Heart left ventricle (tissue), 16 donors: ENCODE data around the gene POU3F1. TPM values are rescaled to one million over a fixed set of nuclear protein-coding genes. Genes with fewer than 3 reads are reported as not detected.

Experiments
- ATAC-seq, 4 donors: fragments of 200-7000 bp; cut with Tn5 transposase; one replicate each; pipeline ENCODE4 v1.9.1; 2020 to 2022; ENCODE audit warnings: moderate library complexity in 4 of 4, mild to moderate bottlenecking in 3 of 4, moderate number of reproducible peaks in 1 of 4
- DNase-seq, 5 donors: peaks; one replicate each; pipeline ENCODE4 v3.0.0-alpha.2; 2020
- H3K27ac ChIP-seq, 12 donors: fragments of 200-600 bp; sonication (generic) in 4 of 12; one replicate each; pipeline versions ENCODE4 v1.5.0 to v1.8.0; 2016 to 2022; ENCODE audit warnings: mild to moderate bottlenecking in 2 of 12
- H3K27me3 ChIP-seq, 9 donors: fragments of 200-600 bp; sonication (generic) in 2 of 9; one replicate each; pipeline versions ENCODE4 v1.5.1 to v1.8.0; 2016 to 2022; ENCODE audit warnings: mild to moderate bottlenecking in 3 of 9
- H3K36me3 ChIP-seq, 9 donors: fragments of 200-600 bp; sonication (generic) in 2 of 9; one replicate each; pipeline versions ENCODE4 v1.5.0 to v1.8.0; 2018 to 2022; ENCODE audit warnings: mild to moderate bottlenecking in 2 of 9
- H3K4me1 ChIP-seq, 12 donors: fragments of 200-600 bp; sonication (generic) in 4 of 12; one replicate each; pipeline versions ENCODE4 v1.5.0 to v1.8.0; 2016 to 2022; ENCODE audit warnings: mild to moderate bottlenecking in 3 of 12
- H3K4me3 ChIP-seq, 12 donors: fragments of 200-600 bp; sonication (generic) in 4 of 12; one replicate each; pipeline versions ENCODE4 v1.5.0 to v1.8.0; 2017 to 2022; ENCODE audit warnings: mild to moderate bottlenecking in 9 of 12, moderate library complexity in 4 of 12
- H3K9me3 ChIP-seq, 12 donors: fragments of 200-600 bp; sonication (generic) in 4 of 12; one replicate each; pipeline versions ENCODE4 v1.5.0 to v1.8.0; 2016 to 2022; ENCODE audit warnings: mild to moderate bottlenecking in 1 of 12
- POLR2A ChIP-seq, 2 donors: fragments of 450-650 bp; IDR thresholded peaks; one replicate each; pipeline ENCODE4 v1.6.1; 2017; ENCODE audit warnings: antibody characterized with exemption in 2 of 2, mild to moderate bottlenecking in 2 of 2, moderate library complexity in 2 of 2
- WGBS, 4 donors: extraction: QIAGEN DNeasy Blood & Tissue Kit in 2 of 4; methylation state at CpG; one replicate each; pipeline versions ENCODE4 v1.1.5 to v1.1.7; 2013 to 2018; 5-methylcytosine and 5-hydroxymethylcytosine counted together
- intact Hi-C, 10 donors: fragments of 100-400 bp; cut with DNase I; formaldehyde crosslinking; loops; one replicate each; pipeline versions ENCODE4 v1.11.1 to v1.14.2; 2022
- polyA plus RNA-seq, 2 donors: library from polyadenylated mRNA; stranded (reverse); fragments of 200-250 nt; gene quantifications; one replicate each; pipeline ENCODE4 v1.2.3, GENCODE V29; 2013
- total RNA-seq, 9 donors: library from RNA; depleted of rRNA in 2 of 9; stranded (reverse); fragments of >200 nt in 2 of 9; fragmentation: NEBNext Ultra II Directional in 3 of 9; extraction: Animal tissue kit (Norgen Biotek cat#: 25700) in 3 of 9; gene quantifications; one replicate each; pipeline versions ENCODE4 v1.1.0 to v1.2.4, GENCODE V29; 2016 to 2023
- TF ChIP-seq, protein P1 (sequence below), 12 donors: fragments of 200-600 bp; sonication (generic) in 4 of 12; IDR thresholded peaks; one replicate each; pipeline versions ENCODE4 v1.5.0 to v1.8.0; 2018 to 2022; ENCODE audit warnings: antibody characterized with exemption in 12 of 12, mild to moderate bottlenecking in 5 of 12
- donor health status: ischemic (EF 13 %, LVEDD 7.1; RV severe dilation, severe dysfunction).
- donor health status: healthy with polysubstance abuse.
- donor health status: DM: no; HTN: yes; CAD: no.
- donor health status: DM: no; HTN: no; CAD: no.
- donor health status: ischemic (EF 25% LVEDD 6.9; RV normal size, moderate dysfunction).
- donor health status: ischemic (EF 25% LVEDD 5.7; RV mildly dilated, moderate dysfunction).
- donor health status: healthy.
- donor health status: DM: yes; HTN: yes; CAD: no.
- donor health status: ischemic (EF 35%, LVEDD 5.7; RV mildly dilated, moderate dysfunction).
- donor health status: nonischemic (EF 11% LVEDD 7.7; RV severe dilation, severe dysfunction).
- donor health status: DM: yes; HTN: yes; CAD: no.
- donor health status: PGD.
- donor health status: ischemic (EF 29% LVEDD 5.4; RV normal size, mild dysfunction).
- donor health status: nonischemic (EF 23%, LVEDD 6.1; RV moderate dilation, normal function).

POU3F1 gene
- total and polyA plus RNA-seq, 11 donors = 0.17 to 0.18 TPM; not detected in 9

GRCh38 chr1:38072858-38073257 lies 26.3 kb upstream of the POU3F1 start:
- Histone ChIP-seq H3K4me1 (peaks cover 0 to 6% (median 0%) of the 10 kb centered on the region in 12 donors), H3K4me3 (no peak overlapping the region), H3K9me3 (no peaks in the 10 kb centered on the region), H3K27ac (no peak overlapping the region), H3K36me3 (no peaks in the 10 kb centered on the region), H3K27me3 (peaks cover 0 to 56% (median 11%) of the 10 kb centered on the region in 9 donors)
- DNase-seq = no peak
- no peak for TF ChIP-seq POLR2A (IDR thresholded peaks at IDR 0.05)
- TF ChIP-seq, protein P1, sequence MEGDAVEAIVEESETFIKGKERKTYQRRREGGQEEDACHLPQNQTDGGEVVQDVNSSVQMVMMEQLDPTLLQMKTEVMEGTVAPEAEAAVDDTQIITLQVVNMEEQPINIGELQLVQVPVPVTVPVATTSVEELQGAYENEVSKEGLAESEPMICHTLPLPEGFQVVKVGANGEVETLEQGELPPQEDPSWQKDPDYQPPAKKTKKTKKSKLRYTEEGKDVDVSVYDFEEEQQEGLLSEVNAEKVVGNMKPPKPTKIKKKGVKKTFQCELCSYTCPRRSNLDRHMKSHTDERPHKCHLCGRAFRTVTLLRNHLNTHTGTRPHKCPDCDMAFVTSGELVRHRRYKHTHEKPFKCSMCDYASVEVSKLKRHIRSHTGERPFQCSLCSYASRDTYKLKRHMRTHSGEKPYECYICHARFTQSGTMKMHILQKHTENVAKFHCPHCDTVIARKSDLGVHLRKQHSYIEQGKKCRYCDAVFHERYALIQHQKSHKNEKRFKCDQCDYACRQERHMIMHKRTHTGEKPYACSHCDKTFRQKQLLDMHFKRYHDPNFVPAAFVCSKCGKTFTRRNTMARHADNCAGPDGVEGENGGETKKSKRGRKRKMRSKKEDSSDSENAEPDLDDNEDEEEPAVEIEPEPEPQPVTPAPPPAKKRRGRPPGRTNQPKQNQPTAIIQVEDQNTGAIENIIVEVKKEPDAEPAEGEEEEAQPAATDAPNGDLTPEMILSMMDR (IDR thresholded peaks at IDR 0.05) = no peak
- ATAC-seq = no peak
- WGBS, 4 donors = 73 to 80% (median 75%) methylated on average over 2 of the region's 2 CpGs
- intact Hi-C loops = no loop called here

DNA sequence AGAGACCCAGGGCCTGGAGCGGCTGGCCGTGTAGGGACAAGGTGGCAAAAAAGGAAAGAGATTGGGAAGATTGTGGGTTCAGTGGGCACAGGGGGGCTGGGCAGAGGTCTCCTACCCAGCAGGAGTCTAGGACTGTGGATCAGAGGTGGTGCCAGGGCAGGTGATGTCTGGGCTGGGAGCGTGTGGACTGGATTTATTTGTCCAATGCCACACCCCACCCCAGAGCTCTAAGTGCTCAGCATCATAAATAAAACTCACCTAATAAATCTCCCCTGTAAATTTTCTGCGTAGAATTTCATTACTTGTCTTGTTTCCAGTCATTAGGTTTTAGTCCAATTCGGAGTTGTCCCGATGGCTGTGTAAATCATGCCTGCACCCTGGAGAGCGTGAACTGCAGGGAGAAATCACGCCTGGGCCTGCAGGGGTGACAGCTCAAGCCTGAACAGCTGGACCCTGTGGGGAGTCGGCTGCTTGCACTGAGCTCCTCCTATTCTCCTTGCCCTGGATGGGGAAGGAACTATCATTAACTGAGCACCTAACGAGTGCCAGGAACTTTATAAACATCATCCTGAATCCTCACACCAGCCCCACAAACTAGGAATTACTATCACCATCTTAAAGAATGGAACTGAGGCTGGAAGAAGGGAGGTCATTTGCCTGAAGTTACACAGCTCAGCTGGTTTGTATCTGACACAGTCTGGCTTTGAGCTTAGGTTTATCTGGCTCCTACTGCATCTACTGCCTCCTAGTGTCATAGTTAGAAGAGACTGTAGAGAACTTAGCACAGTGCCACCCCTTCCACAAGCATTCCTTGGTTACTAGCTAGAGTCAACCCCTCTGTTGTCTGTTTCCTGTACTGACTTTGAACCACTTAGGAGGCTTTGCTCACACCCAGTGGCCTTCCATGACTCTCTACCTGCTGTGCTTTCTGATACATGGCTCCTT lies 25.0 kb upstream of the POU3F1 start:
- Histone ChIP-seq H3K36me3 (no peaks in the 10 kb centered on the region), H3K27me3 (peaks cover 0 to 59% (median 11%) of the 10 kb centered on the region in 9 donors), H3K27ac (no peak overlapping the region), H3K9me3 (no peaks in the 10 kb centered on the region), H3K4me1 (peaks cover 0 to 6% (median 0%) of the 10 kb centered on the region in 12 donors), H3K4me3 (no peak overlapping the region)
- intact Hi-C loops = no loop called here
- DNase-seq (no peak), ATAC-seq (no peak)
- TF ChIP-seq, protein P1 (IDR thresholded peaks at IDR 0.05) = peak in 3 of 12 donors; percentile 16 to 22 (median 21)
- no peak for TF ChIP-seq POLR2A (IDR thresholded peaks at IDR 0.05)
- WGBS, 4 donors = 47 to 54% (median 49%) methylated on average over 10 of the region's 10 CpGs

- peaks cover 0 to 52% (median 11%) of the 10 kb centered on the region in 9 donors for H3K27me3 ChIP-seq
- 78 to 92% (median 85%) methylated on average over 3 of the region's 3 CpGs for WGBS, 4 donors
- DNase-seq (no peak), ATAC-seq (no peak)
- no peak overlapping the region for H3K4me3 ChIP-seq
- peaks cover 0 to 6% (median 0%) of the 10 kb centered on the region in 12 donors for H3K4me1 ChIP-seq
- no peaks in the 10 kb centered on the region for H3K9me3 ChIP-seq
- intact Hi-C loops = no loop called here
- TF ChIP-seq, protein P1 (IDR thresholded peaks at IDR 0.05) = no peak
- no peak for TF ChIP-seq POLR2A (IDR thresholded peaks at IDR 0.05)
- no peak overlapping the region for H3K27ac ChIP-seq
- H3K36me3 ChIP-seq = no peaks in the 10 kb centered on the region
Measured at GRCh38 chr1:38068980-38069340, 22.4 kb upstream of the POU3F1 start.

DNA sequence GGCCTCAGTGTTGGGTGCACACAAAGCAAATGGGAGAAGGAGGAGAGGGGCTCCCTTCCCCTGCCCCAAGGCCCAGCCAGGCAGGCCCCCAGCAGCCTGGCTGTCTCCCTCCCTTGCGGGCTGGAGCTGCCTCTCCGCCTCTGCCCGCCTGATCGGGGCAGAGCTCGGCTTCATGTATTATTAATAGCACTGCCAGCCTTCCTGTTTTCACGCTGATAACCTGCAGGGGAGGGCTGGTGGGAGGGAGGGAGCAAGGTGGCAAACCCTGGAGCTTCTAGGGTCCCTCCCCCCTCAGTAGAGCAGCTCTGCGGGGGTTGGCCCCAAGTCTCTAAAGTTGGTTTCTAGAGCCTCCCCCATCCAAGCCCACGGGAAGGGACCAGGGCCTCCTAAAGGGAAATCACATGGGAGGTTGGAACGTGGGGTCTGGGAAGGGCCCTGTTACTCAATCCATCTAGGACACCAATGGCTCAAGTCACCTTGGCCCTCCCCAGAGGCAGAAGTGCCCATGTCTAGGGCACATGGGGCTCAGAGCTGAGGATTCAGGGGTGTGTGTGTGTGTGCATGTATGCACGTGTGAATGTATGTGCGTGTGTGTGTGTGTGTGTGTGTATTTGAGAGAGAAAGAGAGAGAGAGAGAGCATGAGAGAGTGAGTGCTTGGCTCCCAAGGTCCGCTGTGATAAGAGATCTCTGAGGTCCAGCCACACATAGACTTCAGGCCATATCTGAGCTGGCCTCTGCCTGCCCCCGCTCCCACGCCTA lies 21.8 kb upstream of the POU3F1 start:
- H3K9me3 ChIP-seq = no peaks in the 10 kb centered on the region
- no peaks in the 10 kb centered on the region for H3K36me3 ChIP-seq
- H3K4me1 ChIP-seq = peaks cover 0 to 6% (median 0%) of the 10 kb centered on the region in 12 donors
- 36 to 65% (median 39%) methylated on average over 11 to 14 of the region's 14 CpGs for WGBS, 4 donors
- no peak overlapping the region for H3K27ac ChIP-seq
- H3K4me3 ChIP-seq = no peak overlapping the region
- peak in 1 of 4 donors; percentile 26 for ATAC-seq
- no peak for DNase-seq
- TF ChIP-seq POLR2A (IDR thresholded peaks at IDR 0.05) = no peak
- TF ChIP-seq, protein P1 (IDR thresholded peaks at IDR 0.05) = no peak
- intact Hi-C loops = no loop called here
- peaks cover 0 to 47% (median 11%) of the 10 kb centered on the region in 9 donors for H3K27me3 ChIP-seq
